IPS DF 19.7 (cell line): ENCODE data around the gene NDUFAB1.
"Not testable (repeated sequence)": the region's sequence is repeated elsewhere in the genome, so short reads cannot be mapped to it uniquely, and the experiment has no call there.

Source experiments
- DNase-seq: peaks from one replicate; pipeline ENCODE4 v3.0.0-alpha.2; 2013; ENCODE audit warnings: low read depth, low spot score

NDUFAB1 gene

DNA sequence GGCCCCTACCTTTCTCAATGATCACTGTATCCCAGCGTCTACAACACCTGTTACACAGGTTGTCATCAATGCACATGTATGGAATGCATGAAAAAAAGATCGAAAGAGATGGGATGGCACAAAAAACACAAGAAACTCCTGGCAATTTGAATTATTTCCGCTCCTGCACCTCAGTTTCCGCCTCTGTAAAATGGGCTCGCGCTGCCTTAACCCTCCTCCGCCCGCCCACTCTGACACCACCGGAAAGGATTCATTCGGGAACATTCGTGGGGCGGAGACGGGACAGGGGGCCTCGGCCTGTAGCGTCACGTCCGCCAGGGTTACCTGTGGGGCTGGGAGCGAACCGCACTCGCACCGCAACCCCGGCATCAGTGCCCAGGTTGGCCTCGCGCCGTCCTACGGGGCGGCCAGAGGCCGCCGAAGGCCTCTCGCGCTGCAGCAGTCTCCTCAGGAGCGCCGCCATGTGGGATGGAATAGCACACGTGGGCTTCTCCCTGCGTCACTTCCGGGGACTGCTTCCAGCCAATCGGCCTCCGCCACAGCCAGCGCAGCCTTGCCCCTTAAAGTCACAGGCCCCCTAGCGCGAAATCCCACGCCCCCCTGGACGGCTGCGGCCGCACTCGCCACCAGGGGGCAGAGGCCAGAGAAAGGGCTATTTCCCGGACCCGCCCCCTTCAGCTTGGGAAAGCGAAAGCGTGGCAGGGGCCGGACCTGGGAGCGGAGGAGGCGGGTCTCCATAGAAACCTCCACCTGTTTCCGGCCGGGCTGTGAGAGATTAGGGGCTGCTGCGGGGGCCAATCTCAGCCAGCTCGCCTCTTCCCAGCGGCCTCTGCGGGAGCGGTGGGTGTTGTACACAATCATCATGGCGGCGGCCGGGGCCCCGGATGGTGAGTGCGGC, 39.0 kb downstream of the NDUFAB1 start, which contains the start of the genes EARS2 and UBFD1:
Gene EARS2 (minus strand): TSS at position 470 of the 898 bp plus-strand sequence. CDS start 7 bp downstream, at position 463.
Gene UBFD1 (plus strand): TSS at position 847 of the 898 bp plus-strand sequence. CDS start 16 bp downstream, at position 863.
- peak; percentile 84 for DNase-seq

GRCh38 chr16:23554536-23554935, 41.6 kb downstream of the NDUFAB1 start:
- no peak for DNase-seq

DNA sequence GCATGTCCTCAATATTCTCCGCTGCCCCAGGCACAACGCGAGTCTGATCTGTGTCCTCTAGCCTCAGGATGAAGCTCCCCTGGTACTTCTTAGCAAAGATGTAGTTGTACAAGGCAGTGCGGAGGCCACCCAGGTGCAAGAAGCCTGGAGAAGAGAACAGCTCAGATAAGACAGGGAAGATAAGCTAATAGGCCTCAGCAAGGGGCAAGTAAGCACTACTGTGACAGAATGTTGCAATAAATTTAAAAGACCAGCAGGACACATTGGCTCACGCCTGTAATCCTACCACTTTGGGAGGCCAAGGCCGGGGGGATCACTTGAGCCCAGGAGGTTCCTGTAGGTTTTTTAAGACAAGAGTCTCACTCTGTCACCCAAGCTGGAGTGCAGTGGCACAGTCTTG, 44.0 kb downstream of the NDUFAB1 start:
- DNase-seq: no peak

GRCh38 chr16:23549938-23550337, 46.2 kb downstream of the NDUFAB1 start:
- DNase-seq: no peak

DNA sequence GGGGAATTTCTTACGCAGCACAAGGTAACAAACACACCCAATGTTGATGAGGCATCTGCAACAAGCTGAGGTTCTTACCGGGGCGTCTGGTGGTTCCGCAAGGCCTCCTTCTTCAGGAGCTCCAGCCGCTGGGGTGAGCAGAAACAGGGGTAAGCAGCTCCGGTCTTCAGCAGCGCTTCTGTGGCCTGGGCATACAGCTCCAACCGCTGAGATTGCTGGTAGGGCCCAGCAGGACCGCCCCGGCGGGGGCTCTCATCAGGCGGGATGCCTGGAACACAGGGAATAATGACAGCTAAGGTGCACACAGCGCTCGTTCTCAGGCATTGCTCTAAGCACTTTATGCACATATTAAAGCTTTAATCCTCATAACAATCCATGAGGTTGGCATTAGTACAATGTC, 51.7 kb downstream of the NDUFAB1 start:
- no peak for DNase-seq

- DNase-seq: not testable (repeated sequence)
Observed at GRCh38 chr16:23540817-23541178, 55.3 kb downstream of the NDUFAB1 start.

DNA sequence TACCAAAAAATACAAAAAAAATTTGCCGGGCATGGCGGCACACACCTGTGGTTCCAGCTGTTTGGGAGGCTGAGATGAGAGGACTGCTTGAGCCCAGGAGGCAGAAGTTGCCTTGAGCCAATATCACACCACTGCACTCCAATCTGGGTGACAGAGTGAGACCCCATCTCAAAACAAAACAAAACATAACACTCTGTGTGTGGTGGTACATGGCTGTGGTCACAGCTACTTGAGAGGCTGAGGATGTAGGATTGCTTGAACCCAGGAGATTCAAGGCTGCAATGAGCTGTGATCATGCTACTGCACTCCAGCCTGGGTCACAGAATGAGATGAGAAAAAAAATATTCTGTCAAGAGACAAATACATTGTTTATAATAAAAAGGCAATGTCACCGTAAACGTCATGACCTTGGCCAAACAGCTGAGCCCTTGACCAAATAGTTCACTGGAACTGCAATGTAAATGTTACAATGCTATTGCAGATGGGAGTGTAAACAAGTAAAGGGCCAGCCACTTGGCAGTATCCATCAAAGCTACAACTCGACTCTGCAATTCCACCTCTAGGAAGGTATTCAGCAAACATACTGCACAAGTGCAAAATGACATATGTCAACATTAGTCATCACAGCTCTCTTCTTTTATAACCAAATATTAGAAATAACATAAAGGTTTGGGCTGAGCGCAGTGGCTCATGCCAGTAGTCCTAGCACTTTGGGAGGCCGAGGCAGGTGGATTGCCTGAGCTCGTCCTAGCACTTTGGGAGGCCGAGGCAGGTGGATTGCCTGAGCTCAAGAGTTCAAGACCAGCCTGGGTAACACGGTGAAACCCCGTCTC, 55.9 kb downstream of the NDUFAB1 start:
- no peak for DNase-seq

GRCh38 chr16:23538919-23539278, 57.2 kb downstream of the NDUFAB1 start:
- DNase-seq: no peak

DNA sequence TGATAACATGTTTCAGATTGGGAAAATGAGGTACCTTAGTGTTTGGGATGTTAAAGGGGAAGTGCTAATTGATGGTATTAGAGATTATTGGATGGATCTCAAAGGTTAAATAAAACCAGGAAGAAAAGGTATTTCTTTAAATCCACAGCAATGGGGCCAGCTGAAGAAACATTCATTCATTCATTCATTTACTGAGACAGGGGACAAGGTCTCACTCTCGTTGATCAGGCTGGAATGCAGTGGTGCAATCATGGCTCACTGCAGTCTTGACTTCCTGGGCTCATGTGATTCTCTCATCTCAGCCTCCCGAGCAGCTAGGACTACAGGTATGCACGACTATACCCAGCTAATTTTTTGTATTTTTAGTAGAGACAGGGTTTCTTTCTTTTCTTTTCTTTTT, 58.7 kb downstream of the NDUFAB1 start:
- no peak for DNase-seq

GRCh38 chr16:23535901-23536300, 60.2 kb downstream of the NDUFAB1 start:
- no peak for DNase-seq

- no peak for DNase-seq
Observed at GRCh38 chr16:23534868-23535860, 61.0 kb downstream of the NDUFAB1 start.

DNA sequence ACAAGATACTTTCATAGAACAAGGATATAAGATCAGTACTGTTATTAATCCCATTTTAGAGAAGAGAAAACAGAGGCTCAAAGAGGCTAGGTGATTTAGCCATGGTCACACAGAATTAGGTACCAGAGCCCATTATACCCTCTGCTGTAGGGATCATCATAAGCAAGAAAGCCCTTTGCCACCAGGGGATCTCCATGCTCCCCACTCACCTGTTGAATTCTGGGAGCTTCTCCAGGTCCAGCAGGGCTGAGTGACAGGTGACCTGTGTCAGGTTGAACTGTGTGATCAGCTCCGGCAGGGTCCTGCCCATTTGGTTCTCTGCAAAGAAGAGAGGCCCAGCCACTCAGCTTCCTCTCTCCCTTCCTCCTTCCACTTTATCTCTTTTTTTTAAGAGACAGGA, 63.7 kb downstream of the NDUFAB1 start:
- DNase-seq: no peak
